GM12865 (cell line): ENCODE results near the gene GGACT.

Source experiments
- DNase-seq: peaks from one replicate; pipeline ENCODE4 v3.0.0; 2010; ENCODE audit warnings: low read depth
- H3K4me3 ChIP-seq: 2 replicates; pipeline ENCODE4 v1.5.1; 2011; ENCODE audit warnings: mild to moderate bottlenecking, low read depth, low read length, control low read depth
- TF ChIP-seq, protein P1 (sequence below): IDR thresholded peaks from 2 replicates; pipeline ENCODE4 v1.5.1; 2011; ENCODE audit warnings: low read length, control low read depth, low read depth, inconsistent platforms; ENCODE audit not compliant: insufficient read depth; ENCODE audit errors: missing control alignments

Gene GGACT

GRCh38 chr13:100601716-100602115 lies 13.1 kb upstream of the GGACT start:
- H3K4me3 ChIP-seq, result no peak overlapping the region
- TF ChIP-seq, protein P1, sequence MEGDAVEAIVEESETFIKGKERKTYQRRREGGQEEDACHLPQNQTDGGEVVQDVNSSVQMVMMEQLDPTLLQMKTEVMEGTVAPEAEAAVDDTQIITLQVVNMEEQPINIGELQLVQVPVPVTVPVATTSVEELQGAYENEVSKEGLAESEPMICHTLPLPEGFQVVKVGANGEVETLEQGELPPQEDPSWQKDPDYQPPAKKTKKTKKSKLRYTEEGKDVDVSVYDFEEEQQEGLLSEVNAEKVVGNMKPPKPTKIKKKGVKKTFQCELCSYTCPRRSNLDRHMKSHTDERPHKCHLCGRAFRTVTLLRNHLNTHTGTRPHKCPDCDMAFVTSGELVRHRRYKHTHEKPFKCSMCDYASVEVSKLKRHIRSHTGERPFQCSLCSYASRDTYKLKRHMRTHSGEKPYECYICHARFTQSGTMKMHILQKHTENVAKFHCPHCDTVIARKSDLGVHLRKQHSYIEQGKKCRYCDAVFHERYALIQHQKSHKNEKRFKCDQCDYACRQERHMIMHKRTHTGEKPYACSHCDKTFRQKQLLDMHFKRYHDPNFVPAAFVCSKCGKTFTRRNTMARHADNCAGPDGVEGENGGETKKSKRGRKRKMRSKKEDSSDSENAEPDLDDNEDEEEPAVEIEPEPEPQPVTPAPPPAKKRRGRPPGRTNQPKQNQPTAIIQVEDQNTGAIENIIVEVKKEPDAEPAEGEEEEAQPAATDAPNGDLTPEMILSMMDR, result no peak
- DNase-seq, result no peak

- TF ChIP-seq, protein P1, result no peak
- no peak overlapping the region for H3K4me3 ChIP-seq
- no peak for DNase-seq
Measured at GRCh38 chr13:100600915-100601314, 12.3 kb upstream of the GGACT start.

GRCh38 chr13:100600461-100600860 lies 11.9 kb upstream of the GGACT start:
- DNase-seq, result no peak
- H3K4me3 ChIP-seq, result no peak overlapping the region
- TF ChIP-seq, protein P1, result no peak

- TF ChIP-seq, protein P1, result no peak
- no peak for DNase-seq
Measured at GRCh38 chr13:100597253-100597652, 8.7 kb upstream of the GGACT start.

DNA sequence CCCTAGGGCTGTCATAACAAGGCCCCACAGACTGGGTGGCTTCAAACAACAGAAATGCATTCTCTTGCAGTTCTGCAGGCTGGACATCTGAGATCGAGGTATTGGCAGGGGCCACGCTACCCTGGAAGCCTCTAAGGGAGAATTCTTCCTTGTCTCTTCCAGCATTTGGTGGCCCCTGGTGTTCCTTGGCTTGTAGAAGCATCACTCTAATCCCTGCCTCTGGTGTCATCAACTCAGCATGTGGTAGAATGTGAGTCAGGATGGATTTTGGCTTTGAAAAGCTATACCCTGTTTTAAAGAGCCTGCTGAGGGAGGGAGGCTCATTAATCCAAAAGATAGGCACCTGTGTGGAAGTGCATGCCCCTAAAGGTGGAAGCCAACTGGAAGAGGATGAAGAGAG lies 7.9 kb upstream of the GGACT start:
- DNase-seq, result no peak
- TF ChIP-seq, protein P1, result no peak
- no peak overlapping the region for H3K4me3 ChIP-seq

More at GRCh38 chr13:100597253-100597652, 8.7 kb upstream of the GGACT start:
- H3K4me3 ChIP-seq, result no peak overlapping the region

GRCh38 chr13:100594731-100595130 lies 6.1 kb upstream of the GGACT start:
- no peak for DNase-seq
- TF ChIP-seq, protein P1, result peak; percentile 45
- H3K4me3 ChIP-seq, result no peak overlapping the region

GRCh38 chr13:100594255-100594654 lies 5.7 kb upstream of the GGACT start:
- no peak for DNase-seq
- TF ChIP-seq, protein P1, result no peak
- no peak overlapping the region for H3K4me3 ChIP-seq
